Erythroblast (primary cell): Measurements from ENCODE around the gene CDC42EP4.

Experiments used
- GATA1 ChIP-seq: IDR thresholded peaks from 2 replicates; pipeline ENCODE4 v1.6.1; 2011; ENCODE audit warnings: low read depth, mild to moderate bottlenecking, control low read depth, low read length, moderate library complexity
- POLR2A ChIP-seq: IDR thresholded peaks from 2 replicates; pipeline ENCODE4 v1.6.1; 2011; ENCODE audit warnings: mild to moderate bottlenecking, low read length

DNA sequence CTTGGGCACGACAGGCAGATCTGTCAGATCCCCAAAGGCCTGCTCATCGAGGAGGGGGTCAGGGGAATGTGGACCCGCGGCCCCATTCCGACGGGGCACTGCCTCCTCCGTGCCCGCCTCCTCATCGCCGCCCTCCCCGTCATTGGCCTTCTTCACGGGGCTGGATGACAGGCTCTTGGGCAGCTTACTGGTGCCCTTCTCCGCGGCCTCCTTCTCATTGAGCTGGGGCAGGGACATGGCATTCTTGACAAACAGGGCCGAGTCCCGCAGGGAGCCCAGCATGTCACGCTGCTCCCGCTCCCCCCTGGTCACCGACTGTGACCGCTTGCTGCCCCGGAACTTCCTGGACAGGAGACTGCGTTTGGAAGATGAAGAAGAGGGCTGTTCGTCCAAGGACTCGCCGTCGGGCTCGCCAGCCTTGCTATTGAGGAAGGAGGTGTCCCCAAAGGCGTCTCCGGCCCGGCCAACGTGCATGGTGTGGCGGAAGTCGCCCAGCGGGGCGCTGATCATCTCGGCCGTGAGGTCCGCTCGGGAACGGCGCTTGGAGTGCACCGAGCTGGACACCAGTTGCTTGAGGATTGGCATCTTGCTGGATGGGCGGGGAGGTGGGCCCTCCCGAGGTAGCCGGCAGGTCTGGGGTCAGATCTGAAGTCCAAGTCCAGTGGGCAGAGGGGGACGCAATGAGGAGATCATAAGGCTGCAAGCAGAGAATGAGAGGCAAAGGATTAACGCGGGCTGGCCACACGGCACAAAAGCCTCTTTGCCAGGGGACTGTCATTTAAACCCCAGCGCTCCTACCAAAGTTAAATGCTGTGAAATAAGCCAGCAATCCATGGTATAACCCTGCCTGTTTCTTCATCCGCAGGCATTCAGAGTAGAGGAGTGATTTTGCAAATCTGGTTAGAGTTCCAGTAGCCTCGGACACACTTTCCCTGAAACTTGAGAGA lies 25.6 kb downstream of the CDC42EP4 start:
- TF ChIP-seq POLR2A (no peak), GATA1 (no peak)
